ENCODE data around the gene NCF4.

Gene NCF4

DNA sequence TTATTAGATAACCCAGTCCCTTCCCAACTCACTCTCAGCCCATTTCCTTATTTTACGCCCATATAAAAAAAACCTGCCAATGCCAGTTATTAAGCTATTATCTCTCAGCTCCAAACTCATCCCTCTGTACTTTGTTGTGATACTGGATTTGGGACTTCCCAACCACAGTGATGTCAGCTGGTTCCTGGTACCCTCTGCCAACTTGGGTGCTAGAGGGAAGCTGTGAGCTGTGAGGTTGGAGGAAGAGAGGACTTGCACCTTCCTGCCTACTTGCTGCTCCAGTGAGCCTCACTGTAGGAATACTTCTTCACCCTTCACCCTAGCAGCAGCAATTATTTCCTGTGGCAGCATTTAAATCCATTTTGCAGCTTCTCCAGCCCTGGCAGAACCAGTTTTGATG, 33.5 kb downstream of the NCF4 start:
- no peak for DNase-seq (ENCODE audit: low read depth in 2 of 2)

DNA sequence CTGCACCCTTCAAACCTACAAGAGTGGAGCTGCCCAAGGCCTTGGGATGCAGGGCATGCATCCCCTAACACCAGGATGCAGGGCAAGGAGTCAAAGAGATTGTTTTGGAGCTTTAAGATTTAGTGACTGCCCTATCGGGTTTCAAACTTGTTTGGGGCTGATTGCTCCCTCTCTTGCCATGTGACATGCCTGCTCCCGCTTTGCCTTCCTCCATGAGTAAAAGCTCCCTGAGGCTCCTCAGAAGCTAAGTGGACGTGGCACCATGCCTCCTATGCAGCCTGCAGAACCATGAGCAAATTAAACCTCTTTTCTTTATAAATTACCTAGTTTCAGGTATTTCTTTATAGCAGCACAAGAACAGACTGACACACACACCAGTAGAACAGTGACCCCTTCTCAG, 36.8 kb downstream of the NCF4 start:
- no peak for DNase-seq (ENCODE audit: low read depth in 2 of 2)

DNA sequence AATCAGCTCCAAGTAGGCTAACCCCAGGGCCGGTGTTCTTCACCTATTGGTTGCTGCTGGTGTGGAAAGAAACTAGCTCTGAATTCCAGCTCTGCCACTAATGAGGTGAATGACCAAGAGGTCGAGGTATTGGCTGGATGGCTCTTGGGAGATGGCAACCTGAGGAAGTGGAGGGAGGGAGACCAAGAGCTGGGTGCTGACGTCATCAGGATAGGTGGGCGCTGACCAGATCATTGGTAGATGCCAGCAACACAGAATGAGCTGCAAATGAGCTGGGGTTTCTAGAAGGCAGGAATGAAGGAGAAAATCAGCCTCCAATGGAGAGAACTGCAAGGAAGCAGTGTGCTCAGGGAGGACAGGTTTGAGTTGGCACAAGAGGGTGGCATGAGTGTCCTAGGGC, 37.9 kb downstream of the NCF4 start:
- DNase-seq (ENCODE audit: low read depth in 2 of 2): no peak

GRCh38 chr22:36899498-36899897, 38.7 kb downstream of the NCF4 start:
- DNase-seq (ENCODE audit: low read depth in 2 of 2): no peak

DNA sequence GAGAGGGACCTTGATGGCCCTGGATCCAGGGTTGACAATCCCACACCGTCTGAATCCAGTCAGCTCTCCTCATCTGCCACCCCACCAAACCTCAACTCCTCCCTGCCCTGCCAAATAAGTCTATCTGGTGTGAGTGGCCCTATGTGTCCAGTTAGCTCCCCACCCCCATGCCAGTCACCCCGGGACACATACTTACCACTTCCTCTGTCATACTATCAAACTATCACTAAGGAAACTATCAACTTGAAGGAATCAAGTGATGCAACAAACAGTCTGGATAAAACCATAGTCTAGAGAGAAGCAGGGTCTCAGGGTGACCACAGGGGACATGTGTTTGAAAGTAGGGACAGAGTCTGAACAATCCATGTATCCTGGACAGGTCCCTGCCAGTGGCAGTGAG, 39.4 kb downstream of the NCF4 start:
- no peak for DNase-seq (ENCODE audit: low read depth in 2 of 2)

DNA sequence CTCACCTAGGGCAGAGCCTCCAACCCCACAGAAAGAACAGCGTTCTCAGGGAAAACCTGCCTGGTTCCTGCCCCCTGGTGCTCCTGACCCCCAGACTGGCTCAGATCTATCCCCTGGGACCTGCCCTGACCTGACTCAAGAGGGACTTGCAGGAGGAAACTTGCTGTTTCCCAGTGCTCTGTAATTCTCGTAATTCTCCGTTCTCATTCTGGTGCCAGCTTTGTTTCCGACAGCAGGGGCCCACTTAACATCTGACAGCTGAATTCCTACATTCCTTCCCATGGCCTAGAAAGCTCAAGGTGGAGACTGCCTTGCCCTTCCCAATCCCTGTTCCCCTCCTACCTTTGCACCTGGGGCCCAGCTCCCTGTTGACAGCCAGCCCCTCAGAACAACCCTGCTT, 40.1 kb downstream of the NCF4 start:
- no peak for DNase-seq (ENCODE audit: low read depth in 2 of 2)

DNA sequence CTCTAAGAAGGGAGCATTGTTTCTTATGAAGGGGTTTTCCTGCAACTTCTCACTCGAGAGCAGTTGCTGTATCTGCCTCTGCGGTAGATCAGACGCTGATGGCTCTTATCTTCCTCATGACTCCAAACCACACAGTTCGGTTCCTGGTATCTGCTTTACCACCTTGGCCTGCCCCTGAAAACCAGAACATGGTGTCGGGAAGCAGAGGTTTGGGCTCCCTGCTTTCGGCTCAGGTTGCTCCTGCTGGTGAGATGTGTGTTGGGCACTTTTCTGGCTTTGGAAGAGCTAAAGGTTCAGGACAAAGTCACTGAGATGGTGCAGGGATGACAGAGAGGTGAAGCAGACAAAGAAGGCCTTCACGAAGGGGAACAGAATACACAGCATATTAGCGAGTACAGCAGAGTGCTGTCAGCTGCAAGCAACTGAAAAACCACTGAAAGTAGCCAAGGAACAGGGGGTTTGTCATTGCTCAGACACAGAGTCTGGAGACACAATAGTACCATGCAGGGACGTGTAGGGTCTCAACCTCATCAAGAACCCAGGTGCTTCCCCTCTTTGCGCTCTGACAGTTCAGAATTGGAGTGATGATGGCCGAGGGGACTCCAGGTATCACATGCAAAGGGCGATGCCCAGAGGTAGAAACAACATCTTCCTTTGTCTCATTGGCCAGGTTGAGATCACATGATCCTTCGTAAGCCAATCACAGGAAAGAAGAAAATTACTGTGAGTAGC, 40.8 kb downstream of the NCF4 start:
- DNase-seq (ENCODE audit: low read depth in 2 of 2): no peak

DNA sequence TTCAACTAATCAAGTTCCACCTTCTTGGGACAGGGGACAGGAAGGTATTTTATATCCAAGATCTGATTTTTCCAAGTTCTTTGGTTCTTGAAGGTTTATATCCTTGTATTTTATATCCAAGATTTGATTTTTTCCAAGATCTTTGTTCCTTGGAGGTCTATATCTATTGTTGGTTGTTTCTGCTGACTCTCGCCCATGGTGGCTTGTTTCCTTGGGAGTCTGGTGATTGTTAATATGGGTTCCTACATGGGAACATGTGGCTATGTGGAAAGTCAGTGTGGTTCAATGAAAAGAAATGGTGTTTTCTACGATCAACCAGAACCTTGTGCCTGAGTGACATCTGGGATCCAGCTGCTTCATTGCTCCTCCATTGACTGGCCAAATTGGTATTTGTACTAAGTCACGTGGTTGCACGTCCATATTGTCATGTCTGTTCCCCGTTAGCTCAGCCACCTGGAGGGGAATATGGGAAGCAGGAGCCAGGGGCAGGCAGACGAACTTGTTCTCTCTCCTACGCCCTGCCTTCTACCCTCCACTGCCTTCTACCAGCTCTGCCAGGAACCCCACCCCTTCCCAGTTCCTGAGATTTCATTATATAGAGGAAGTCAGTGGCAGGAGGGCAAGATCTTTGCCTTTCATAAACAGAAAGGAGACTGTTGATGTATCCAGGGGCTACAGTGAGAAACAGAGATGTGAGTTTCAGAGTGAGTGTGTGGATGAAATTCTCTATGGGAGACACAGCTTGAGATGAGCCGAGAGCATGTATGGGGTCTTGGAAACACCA, 41.5 kb downstream of the NCF4 start:
- no peak for DNase-seq (ENCODE audit: low read depth in 2 of 2)

GRCh38 chr22:36904260-36904880, 43.6 kb downstream of the NCF4 start:
- DNase-seq (ENCODE audit: low read depth in 2 of 2): no peak

DNA sequence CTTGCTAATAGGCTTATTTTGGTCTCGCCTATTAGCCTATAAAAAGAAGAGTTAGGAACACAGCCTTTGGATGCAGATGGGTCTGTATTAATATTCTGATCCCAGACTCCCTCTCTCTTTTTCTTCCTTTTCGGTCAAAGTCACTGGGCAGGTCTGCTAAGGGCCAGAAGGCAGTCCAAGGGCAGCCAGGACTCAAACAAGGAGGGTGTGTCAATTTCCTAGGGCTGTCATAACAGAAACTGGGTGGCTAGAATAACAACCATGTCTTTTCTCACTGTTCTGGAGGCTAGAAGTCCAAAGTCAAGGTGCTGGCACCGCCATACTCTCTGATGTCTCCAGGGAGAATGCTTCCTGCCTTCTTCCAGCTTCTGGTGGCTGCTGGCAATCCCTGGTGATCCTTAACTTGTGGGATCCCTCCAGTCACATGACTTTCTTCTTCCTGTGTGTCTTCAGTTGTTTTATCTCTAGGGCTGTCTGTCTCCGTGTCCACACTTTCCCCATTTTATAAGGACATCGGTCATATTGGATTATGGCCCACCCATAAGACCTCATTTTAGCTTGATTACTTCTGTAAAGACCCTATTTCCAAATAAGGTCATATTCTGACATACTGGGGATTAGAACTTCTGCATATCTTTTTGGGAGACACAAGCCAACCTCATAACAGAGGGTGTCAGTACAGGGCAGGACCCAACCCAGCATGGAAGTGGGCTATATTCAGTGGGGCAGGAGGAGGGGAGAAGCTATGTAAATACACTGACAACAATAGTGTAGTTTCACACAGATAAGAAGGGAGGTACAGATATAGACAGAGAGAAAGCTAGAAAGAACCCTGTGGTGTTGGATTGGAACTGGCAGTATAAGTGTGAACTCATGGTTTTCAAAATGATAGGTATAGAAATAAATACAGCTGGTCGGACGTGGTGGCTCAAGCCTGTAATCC, 46.7 kb downstream of the NCF4 start:
- DNase-seq (ENCODE audit: low read depth in 2 of 2): no peak

- no peak for DNase-seq (ENCODE audit: low read depth in 2 of 2)
Measured at GRCh38 chr22:36910461-36910860, 49.7 kb downstream of the NCF4 start.

DNA sequence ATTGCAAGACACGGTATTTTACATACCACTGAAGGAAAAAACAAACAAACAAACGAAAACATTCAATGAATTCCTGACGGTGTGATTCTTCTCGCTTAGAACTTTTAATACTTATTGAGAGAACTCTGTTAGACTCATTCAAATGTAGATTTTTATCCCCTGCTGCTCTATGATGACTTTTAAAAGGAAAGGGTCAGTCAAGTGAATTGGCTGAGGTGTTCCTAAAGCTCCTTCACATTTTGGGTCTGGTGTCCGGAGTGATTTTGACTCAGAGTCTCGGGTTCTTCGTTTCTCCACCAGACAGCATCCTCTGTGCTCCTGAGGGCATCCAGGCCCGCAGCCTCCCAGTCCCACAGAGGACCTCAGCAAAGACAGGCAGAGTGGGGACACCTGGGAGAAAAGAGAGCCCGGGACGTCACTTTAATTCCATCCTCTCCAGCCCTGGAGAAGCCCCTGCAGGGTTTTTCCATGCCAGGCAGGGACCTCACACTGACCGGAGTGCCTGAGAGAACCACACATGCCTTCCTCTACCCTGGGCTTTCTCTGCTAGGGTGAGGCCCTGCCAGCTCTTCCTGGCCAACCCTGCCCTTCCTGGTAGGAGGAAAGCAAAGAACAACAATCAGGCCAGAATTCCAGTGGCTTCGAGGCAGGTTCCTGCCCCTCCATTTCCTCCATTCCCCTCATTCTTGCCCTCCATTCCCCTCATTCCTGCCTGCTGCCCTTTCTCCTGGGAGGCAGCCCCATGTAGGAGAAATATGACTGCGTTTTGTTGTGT, 51.3 kb downstream of the NCF4 start:
- DNase-seq (ENCODE audit: low read depth in 2 of 2): no peak

- DNase-seq (ENCODE audit: low read depth in 2 of 2): no peak
Measured at GRCh38 chr22:36912694-36913426, 52.1 kb downstream of the NCF4 start.

- no peak for DNase-seq (ENCODE audit: low read depth in 2 of 2)
Measured at GRCh38 chr22:36913427-36914389, 52.9 kb downstream of the NCF4 start, which contains the start of gene CSF2RB. CSF2RB (plus strand) TSS chr22:36913628; CDS start chr22:36922208, 8,580 bp downstream.

- DNase-seq (ENCODE audit: low read depth in 2 of 2): no peak
Measured at GRCh38 chr22:36914390-36914752, 53.6 kb downstream of the NCF4 start.

DNA sequence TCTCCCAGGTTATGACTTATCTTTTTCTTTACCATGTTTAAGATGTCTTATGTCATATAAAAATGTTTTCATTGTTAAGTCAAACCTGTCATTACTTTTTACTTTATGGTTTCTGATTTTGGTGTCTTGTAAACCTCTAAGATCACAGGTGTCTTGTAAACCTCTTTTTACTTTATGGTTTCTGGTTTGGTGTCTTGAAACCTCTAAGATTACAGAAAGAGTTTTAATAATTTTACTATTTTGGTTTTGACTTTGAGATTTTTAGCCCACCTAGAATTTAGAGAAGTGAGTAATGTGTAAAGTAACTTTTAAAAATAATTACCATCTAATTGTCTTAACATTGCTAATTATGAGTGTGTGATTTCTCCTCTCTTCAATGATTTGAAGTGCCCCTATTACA, 55.2 kb downstream of the NCF4 start:
- DNase-seq (ENCODE audit: low read depth in 2 of 2): no peak

GRCh38 chr22:36918586-36919284, 57.9 kb downstream of the NCF4 start:
- no peak for DNase-seq (ENCODE audit: low read depth in 2 of 2)

- no peak for DNase-seq (ENCODE audit: low read depth in 2 of 2)
Measured at GRCh38 chr22:36921309-36922104, 60.7 kb downstream of the NCF4 start.

Measured in stimulated activated CD8-positive, alpha-beta memory T cell treated with anti-CD3 and anti-CD28 coated beads, Interleukin-2, amount 100 ng/mL, for 1 hour (primary cell).